ENCODE data around the gene LOX.

- TF ChIP-seq, protein P1, sequence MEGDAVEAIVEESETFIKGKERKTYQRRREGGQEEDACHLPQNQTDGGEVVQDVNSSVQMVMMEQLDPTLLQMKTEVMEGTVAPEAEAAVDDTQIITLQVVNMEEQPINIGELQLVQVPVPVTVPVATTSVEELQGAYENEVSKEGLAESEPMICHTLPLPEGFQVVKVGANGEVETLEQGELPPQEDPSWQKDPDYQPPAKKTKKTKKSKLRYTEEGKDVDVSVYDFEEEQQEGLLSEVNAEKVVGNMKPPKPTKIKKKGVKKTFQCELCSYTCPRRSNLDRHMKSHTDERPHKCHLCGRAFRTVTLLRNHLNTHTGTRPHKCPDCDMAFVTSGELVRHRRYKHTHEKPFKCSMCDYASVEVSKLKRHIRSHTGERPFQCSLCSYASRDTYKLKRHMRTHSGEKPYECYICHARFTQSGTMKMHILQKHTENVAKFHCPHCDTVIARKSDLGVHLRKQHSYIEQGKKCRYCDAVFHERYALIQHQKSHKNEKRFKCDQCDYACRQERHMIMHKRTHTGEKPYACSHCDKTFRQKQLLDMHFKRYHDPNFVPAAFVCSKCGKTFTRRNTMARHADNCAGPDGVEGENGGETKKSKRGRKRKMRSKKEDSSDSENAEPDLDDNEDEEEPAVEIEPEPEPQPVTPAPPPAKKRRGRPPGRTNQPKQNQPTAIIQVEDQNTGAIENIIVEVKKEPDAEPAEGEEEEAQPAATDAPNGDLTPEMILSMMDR (IDR thresholded peaks at IDR 0.05; ENCODE audit: insufficient read depth, low read depth, low read length): no peak
- no peak for TF ChIP-seq EZH2 (IDR thresholded peaks at IDR 0.05; ENCODE audit: insufficient read depth, low read length)
These were observed 23.8 kb downstream of the LOX start for GRCh38 chr5:122054266-122054665.

Data from astrocyte (in vitro differentiated cells and primary cell).